Neuronal stem cell (in vitro differentiated cells): ENCODE results near the gene ABHD2.

Experiments used
- DNase-seq: peaks from one replicate; pipeline ENCODE4 v3.0.0-alpha.2; 2013; ENCODE audit warnings: low spot score
- H2AFZ ChIP-seq: one replicate; pipeline ENCODE4 v1.6.1; 2013; ENCODE audit warnings: mild to moderate bottlenecking, low read length, inconsistent platforms
- H2AK5ac ChIP-seq: 2 replicates; pipeline ENCODE4 v1.6.1; 2013; ENCODE audit warnings: low read depth, mild to moderate bottlenecking, inconsistent platforms, low read length, moderate library complexity, mixed read lengths
- H2BK120ac ChIP-seq: 2 replicates; pipeline ENCODE4 v1.6.1; 2013; ENCODE audit warnings: low read depth, mild to moderate bottlenecking, inconsistent platforms, low read length, moderate library complexity, mixed read lengths
- H2BK12ac ChIP-seq: one replicate; pipeline ENCODE4 v1.6.1; 2013; ENCODE audit warnings: low read length, inconsistent platforms
- H2BK15ac ChIP-seq: 2 replicates; pipeline ENCODE4 v1.6.1; 2013; ENCODE audit warnings: mild to moderate bottlenecking, low read length, inconsistent platforms, mixed read lengths
- H2BK5ac ChIP-seq: one replicate; pipeline ENCODE4 v1.6.1; 2013; ENCODE audit warnings: inconsistent platforms, mild to moderate bottlenecking, low read length, moderate library complexity
- H3K14ac ChIP-seq: one replicate; pipeline ENCODE4 v1.6.1; 2013; ENCODE audit warnings: low read length, inconsistent platforms
- H3K18ac ChIP-seq: 2 replicates; pipeline ENCODE4 v1.6.1; 2013; ENCODE audit warnings: low read length, inconsistent platforms
- H3K23ac ChIP-seq: 2 replicates; pipeline ENCODE4 v1.6.1; 2013; ENCODE audit warnings: low read depth, mild to moderate bottlenecking, mixed read lengths, low read length, inconsistent platforms; ENCODE audit not compliant: poor library complexity
- H3K27ac ChIP-seq: replicated peaks from 3 replicates; pipeline ENCODE4 v1.5.1; 2013; ENCODE audit warnings: low read length, inconsistent platforms
- H3K27me3 ChIP-seq, 3 experiments: 2 replicates each; pipeline ENCODE4 v1.6.1; 2013; ENCODE audit warnings: low read length in 3 of 3, mild to moderate bottlenecking in 2 of 3, inconsistent platforms in 1 of 3, low read depth in 1 of 3, mixed read lengths in 1 of 3, moderate library complexity in 1 of 3; ENCODE audit not compliant: control insufficient read depth in 3 of 3, insufficient read depth in 3 of 3
- H3K36me3 ChIP-seq, 2 donors: replicated peaks in 1 of 2; 2 replicates each; pipeline ENCODE4 v1.6.1; 2013; ENCODE audit warnings: low read length in 2 of 2; ENCODE audit not compliant: control insufficient read depth in 2 of 2, insufficient read depth in 2 of 2
- H3K4ac ChIP-seq: 2 replicates; pipeline ENCODE4 v1.6.1; 2013; ENCODE audit warnings: inconsistent platforms, mild to moderate bottlenecking, low read length, moderate library complexity
- H3K4me1 ChIP-seq, 2 donors: 1 replicate in 1 of 2; 2 replicates in 1 of 2; pipeline ENCODE4 v1.6.1; 2013; ENCODE audit warnings: low read length in 2 of 2, low read depth in 1 of 2; ENCODE audit not compliant: control insufficient read depth in 2 of 2, insufficient read depth in 1 of 2
- H3K4me2 ChIP-seq: one replicate; pipeline ENCODE4 v1.6.1; 2013; ENCODE audit warnings: mild to moderate bottlenecking, low read length, inconsistent platforms; ENCODE audit not compliant: insufficient read depth, poor library complexity, severe bottlenecking
- H3K4me3 ChIP-seq, 2 donors: 2 replicates each; pipeline ENCODE4 v1.5.1; 2013; ENCODE audit warnings: low read length in 2 of 2, mild to moderate bottlenecking in 2 of 2, inconsistent platforms in 1 of 2, moderate library complexity in 1 of 2
- H3K79me1 ChIP-seq: one replicate; pipeline ENCODE4 v1.6.1; 2013; ENCODE audit warnings: low read depth, mild to moderate bottlenecking, inconsistent platforms, low read length, moderate library complexity
- H3K9ac ChIP-seq: one replicate; pipeline ENCODE4 v1.6.1; 2013; ENCODE audit warnings: mild to moderate bottlenecking, low read depth, low read length, inconsistent platforms; ENCODE audit not compliant: poor library complexity
- H3K9me3 ChIP-seq, 2 donors: replicated peaks in 1 of 2; 2 replicates each; pipeline versions ENCODE3 to v1.6.1; 2013; ENCODE audit warnings: low read length in 2 of 2, mild to moderate bottlenecking in 2 of 2, inconsistent platforms in 1 of 2, low read depth in 1 of 2, mixed read lengths in 1 of 2, moderate library complexity in 1 of 2; ENCODE audit not compliant: control insufficient read depth in 2 of 2, insufficient read depth in 1 of 2
- H4K8ac ChIP-seq: one replicate; pipeline ENCODE4 v1.6.1; 2013; ENCODE audit warnings: low read depth, mild to moderate bottlenecking, inconsistent platforms, low read length, moderate library complexity
- H4K91ac ChIP-seq: one replicate; pipeline ENCODE4 v1.6.1; 2013; ENCODE audit warnings: low read length, low read depth, mild to moderate bottlenecking, inconsistent platforms; ENCODE audit not compliant: poor library complexity
- WGBS, 2 donors: extraction: QIAGEN DNeasy Blood & Tissue Kit; methylation state at CpG; one replicate each; pipeline ENCODE4 v1.1.7; 2013; ENCODE audit warnings: missing lambda C conversion rate in 2 of 2, mixed read lengths in 1 of 2; ENCODE audit not compliant: insufficient read length in 2 of 2, insufficient replicate concordance in 1 of 2; ENCODE audit errors: extremely low coverage in 2 of 2; 5-methylcytosine and 5-hydroxymethylcytosine counted together

The ABHD2 gene

GRCh38 chr15:89217686-89218376, 129.6 kb downstream of the ABHD2 start:
- no peak overlapping the region for H2AFZ ChIP-seq
- H3K23ac ChIP-seq, result no peak overlapping the region
- H3K4me2 ChIP-seq, result no peak overlapping the region
- no peak overlapping the region for H3K4me3 ChIP-seq
- peak overlapping the region; percentile 66 for H3K18ac ChIP-seq
- peaks cover 0 to 11% of the 10 kb centered on the region in 2 donors for H3K4me1 ChIP-seq
- DNase-seq, result no peak
- H3K79me1 ChIP-seq, result peaks cover 2% of the 10 kb centered on the region
- H4K8ac ChIP-seq, result no peak overlapping the region
- H4K91ac ChIP-seq, result no peak overlapping the region
- H2BK15ac ChIP-seq, result peak overlapping the region; percentile 44
- no peak overlapping the region for H2BK5ac ChIP-seq
- WGBS, 2 donors, result no CpG with 5 or more reads among the region's 6 CpGs
- peaks cover 0 to 4% (median 0%) of the 10 kb centered on the region in 3 experiments for H3K27me3 ChIP-seq
- no peak overlapping the region for H3K14ac ChIP-seq
- no peak overlapping the region for H3K27ac ChIP-seq
- H2BK12ac ChIP-seq, result no peak overlapping the region
- H3K9ac ChIP-seq, result no peak overlapping the region
- H2BK120ac ChIP-seq, result no peak overlapping the region
- no peaks in the 10 kb centered on the region for H3K36me3 ChIP-seq
- no peak overlapping the region for H2AK5ac ChIP-seq
- H3K9me3 ChIP-seq, result no peaks in the 10 kb centered on the region
- H3K4ac ChIP-seq, result no peak overlapping the region

GRCh38 chr15:89218531-89218930, 130.3 kb downstream of the ABHD2 start:
- H3K79me1 ChIP-seq, result peaks cover 2% of the 10 kb centered on the region
- H2BK5ac ChIP-seq, result no peak overlapping the region
- peaks cover 0 to 11% of the 10 kb centered on the region in 2 donors for H3K4me1 ChIP-seq
- H2AFZ ChIP-seq, result no peak overlapping the region
- H2AK5ac ChIP-seq, result no peak overlapping the region
- no peak overlapping the region for H4K8ac ChIP-seq
- no peak for DNase-seq
- no peak overlapping the region for H3K4me3 ChIP-seq
- no peak overlapping the region for H4K91ac ChIP-seq
- H3K18ac ChIP-seq, result peak overlapping the region; percentile 79
- H3K23ac ChIP-seq, result no peak overlapping the region
- H2BK12ac ChIP-seq, result peak overlapping the region; percentile 47
- no peaks in the 10 kb centered on the region for H3K36me3 ChIP-seq
- H2BK120ac ChIP-seq, result no peak overlapping the region
- H2BK15ac ChIP-seq, result no peak overlapping the region
- no peak overlapping the region for H3K9ac ChIP-seq
- H3K9me3 ChIP-seq, result no peaks in the 10 kb centered on the region
- no peak overlapping the region for H3K27ac ChIP-seq
- no peak overlapping the region for H3K4me2 ChIP-seq
- H3K14ac ChIP-seq, result no peak overlapping the region
- peaks cover 0 to 4% (median 0%) of the 10 kb centered on the region in 3 experiments for H3K27me3 ChIP-seq
- no CpG with 5 or more reads among the region's 8 CpGs for WGBS, 2 donors
- H3K4ac ChIP-seq, result no peak overlapping the region

GRCh38 chr15:89221543-89221942, 133.3 kb downstream of the ABHD2 start, which contains the start of gene RLBP1:
Gene RLBP1, minus strand, starts transcription at chr15:89221579. Its CDS starts 2,604 bp downstream, at chr15:89218975.
- Histone ChIP-seq H3K4me2 (no peak within 1 kb of the TSS), H2AK5ac (peak within 1 kb of the TSS; percentile 13), H2AFZ (peak within 1 kb of the TSS; percentile 89), H3K27ac (peak within 1 kb of the TSS; percentile 48), H3K14ac (no peak within 1 kb of the TSS), H2BK15ac (peak within 1 kb of the TSS; percentile 54), H3K4ac (no peak within 1 kb of the TSS), H4K91ac (peak within 1 kb of the TSS; percentile 47), H3K23ac (no peak within 1 kb of the TSS), H3K4me3 (no peak within 1 kb of the TSS), H2BK12ac (peak within 1 kb of the TSS; percentile 30), H3K36me3 (no peaks in the 10 kb centered on the region), H4K8ac (no peak within 1 kb of the TSS), H3K79me1 (peaks cover 2% of the 10 kb centered on the region), H3K9ac (no peak within 1 kb of the TSS), H3K27me3 (no peaks in the 10 kb centered on the region), H2BK5ac (peak within 1 kb of the TSS; percentile 32), H3K18ac (peak within 1 kb of the TSS; percentile 95), H3K4me1 (peaks cover 0 to 11% of the 10 kb centered on the region in 2 donors), H3K9me3 (no peaks in the 10 kb centered on the region), H2BK120ac (peak within 1 kb of the TSS; percentile 77)
- DNase-seq, result no peak
- no CpG with 5 or more reads among the region's 11 CpGs for WGBS, 2 donors

- peak overlapping the region; percentile 91 for H2AK5ac ChIP-seq
- no peaks in the 10 kb centered on the region for H3K9me3 ChIP-seq
- H4K8ac ChIP-seq, result no peak overlapping the region
- H2BK120ac ChIP-seq, result no peak overlapping the region
- H3K27ac ChIP-seq, result no peak overlapping the region
- H3K4me2 ChIP-seq, result no peak overlapping the region
- no peak overlapping the region for H3K9ac ChIP-seq
- H3K36me3 ChIP-seq, result no peaks in the 10 kb centered on the region
- H2AFZ ChIP-seq, result no peak overlapping the region
- H3K14ac ChIP-seq, result no peak overlapping the region
- peak overlapping the region; percentile 91 for H2BK15ac ChIP-seq
- H3K27me3 ChIP-seq, result peaks cover 0 to 5% (median 0%) of the 10 kb centered on the region in 3 experiments
- no peak overlapping the region for H4K91ac ChIP-seq
- no CpG with 5 or more reads among the region's 5 CpGs for WGBS, 2 donors
- H3K4me3 ChIP-seq, result peak overlapping the region in 1 of 2 donors; percentile 49
- H2BK12ac ChIP-seq, result no peak overlapping the region
- H3K4me1 ChIP-seq, result peaks cover 5 to 14% of the 10 kb centered on the region in 2 donors
- H3K4ac ChIP-seq, result no peak overlapping the region
- H2BK5ac ChIP-seq, result no peak overlapping the region
- DNase-seq, result no peak
- no peaks in the 10 kb centered on the region for H3K79me1 ChIP-seq
- H3K18ac ChIP-seq, result no peak overlapping the region
- no peak overlapping the region for H3K23ac ChIP-seq
Observed at GRCh38 chr15:89225588-89225987, 137.3 kb downstream of the ABHD2 start.
